GM20000 (cell line): ENCODE measurements around the gene IRAK2.
"Not testable (repeated sequence)": the region's sequence is repeated elsewhere in the genome, so short reads cannot be mapped to it uniquely, and the experiment has no call there.

Experiments used
- DNase-seq: peaks from one replicate; pipeline ENCODE4 v3.0.0; 2012; ENCODE audit warnings: low spot score
- TF ChIP-seq, protein P1 (sequence below): IDR thresholded peaks from 2 replicates; pipeline ENCODE4 v1.5.1; 2012; ENCODE audit warnings: mild to moderate bottlenecking, control low read depth; ENCODE audit errors: extremely low read depth, missing control alignments

IRAK2 gene

DNA sequence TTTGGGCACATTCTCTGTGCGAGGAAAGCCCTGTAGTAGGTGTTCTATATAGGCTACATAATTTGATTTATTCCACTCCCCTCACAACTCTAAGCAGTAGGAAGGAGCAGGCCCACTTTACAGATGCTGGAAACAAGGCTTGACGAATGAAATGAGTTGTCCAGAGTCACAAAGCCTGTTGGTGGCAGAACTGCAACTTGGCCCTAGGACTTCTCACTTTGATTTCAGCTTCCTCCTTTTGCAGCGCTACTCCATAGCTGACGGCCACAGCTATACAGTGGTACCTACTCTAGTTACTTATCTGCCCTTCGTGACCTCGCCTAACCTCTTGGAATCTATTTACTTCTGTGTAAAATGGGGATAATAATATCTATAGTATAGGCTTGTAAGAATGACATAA, 2.5 kb upstream of the IRAK2 start:
- no peak for DNase-seq
- TF ChIP-seq, protein P1, sequence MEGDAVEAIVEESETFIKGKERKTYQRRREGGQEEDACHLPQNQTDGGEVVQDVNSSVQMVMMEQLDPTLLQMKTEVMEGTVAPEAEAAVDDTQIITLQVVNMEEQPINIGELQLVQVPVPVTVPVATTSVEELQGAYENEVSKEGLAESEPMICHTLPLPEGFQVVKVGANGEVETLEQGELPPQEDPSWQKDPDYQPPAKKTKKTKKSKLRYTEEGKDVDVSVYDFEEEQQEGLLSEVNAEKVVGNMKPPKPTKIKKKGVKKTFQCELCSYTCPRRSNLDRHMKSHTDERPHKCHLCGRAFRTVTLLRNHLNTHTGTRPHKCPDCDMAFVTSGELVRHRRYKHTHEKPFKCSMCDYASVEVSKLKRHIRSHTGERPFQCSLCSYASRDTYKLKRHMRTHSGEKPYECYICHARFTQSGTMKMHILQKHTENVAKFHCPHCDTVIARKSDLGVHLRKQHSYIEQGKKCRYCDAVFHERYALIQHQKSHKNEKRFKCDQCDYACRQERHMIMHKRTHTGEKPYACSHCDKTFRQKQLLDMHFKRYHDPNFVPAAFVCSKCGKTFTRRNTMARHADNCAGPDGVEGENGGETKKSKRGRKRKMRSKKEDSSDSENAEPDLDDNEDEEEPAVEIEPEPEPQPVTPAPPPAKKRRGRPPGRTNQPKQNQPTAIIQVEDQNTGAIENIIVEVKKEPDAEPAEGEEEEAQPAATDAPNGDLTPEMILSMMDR: no peak

DNA sequence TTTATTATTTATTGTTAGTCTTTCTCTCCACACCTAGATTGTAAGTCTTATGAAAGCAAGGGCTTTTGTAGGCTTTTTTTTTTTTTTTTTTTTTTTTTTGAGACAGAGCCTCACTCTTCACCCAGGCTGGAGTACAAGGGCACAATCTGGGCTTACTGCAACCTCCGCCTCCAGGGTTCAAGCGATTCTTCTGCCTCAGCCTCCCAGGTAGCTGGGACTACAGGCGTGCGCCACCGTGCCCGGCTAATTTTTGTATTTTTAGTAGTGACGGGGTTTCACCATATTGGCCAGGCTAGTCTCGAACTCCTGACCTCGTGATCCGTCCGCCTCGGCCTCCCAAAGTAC, 546 bp upstream of the IRAK2 start:
- not testable (repeated sequence) for DNase-seq

DNA sequence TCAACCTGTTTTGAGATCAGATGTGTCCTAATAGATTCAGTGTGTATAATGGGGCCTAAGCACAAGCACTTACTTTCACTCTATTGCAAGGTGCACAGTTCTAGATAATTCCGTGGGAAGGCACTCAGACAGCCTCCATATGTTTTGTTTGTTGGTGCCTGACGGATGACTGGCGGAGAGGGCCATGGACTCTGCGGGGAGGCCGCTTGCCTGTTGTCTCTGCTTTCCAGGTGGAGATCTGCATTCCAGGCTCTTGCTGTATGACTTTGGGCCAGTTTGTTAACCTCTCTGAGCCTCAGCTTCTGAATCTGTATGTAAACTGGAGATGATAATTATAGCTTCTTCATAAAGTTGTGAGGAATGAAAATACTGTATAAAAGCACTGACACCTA, 1.5 kb downstream of the IRAK2 start:
- TF ChIP-seq, protein P1: no peak
- DNase-seq: no peak

DNA sequence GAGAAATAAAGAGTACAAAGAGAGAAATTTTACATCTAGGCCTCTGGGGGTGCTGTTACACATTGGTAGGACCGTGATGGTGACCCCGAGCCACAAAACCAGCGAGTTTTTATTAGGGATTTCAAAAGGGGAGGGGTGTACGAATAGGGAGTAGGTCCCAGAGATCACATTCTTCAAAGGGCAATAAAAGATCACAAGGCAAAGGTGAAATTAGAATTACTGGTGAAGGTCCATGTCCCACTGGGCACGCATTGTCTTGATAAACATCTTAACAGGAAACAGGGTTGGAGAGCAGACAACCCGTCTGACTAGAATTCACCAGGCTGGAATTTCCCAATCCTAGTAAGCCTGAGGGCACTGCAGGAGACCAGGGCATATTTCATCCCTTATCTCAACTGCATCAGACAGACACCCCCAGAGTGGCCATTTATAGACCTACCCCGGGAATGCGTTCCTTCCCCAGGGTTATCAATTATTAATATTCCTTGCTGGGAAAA, 4.3 kb downstream of the IRAK2 start:
- no peak for DNase-seq

DNA sequence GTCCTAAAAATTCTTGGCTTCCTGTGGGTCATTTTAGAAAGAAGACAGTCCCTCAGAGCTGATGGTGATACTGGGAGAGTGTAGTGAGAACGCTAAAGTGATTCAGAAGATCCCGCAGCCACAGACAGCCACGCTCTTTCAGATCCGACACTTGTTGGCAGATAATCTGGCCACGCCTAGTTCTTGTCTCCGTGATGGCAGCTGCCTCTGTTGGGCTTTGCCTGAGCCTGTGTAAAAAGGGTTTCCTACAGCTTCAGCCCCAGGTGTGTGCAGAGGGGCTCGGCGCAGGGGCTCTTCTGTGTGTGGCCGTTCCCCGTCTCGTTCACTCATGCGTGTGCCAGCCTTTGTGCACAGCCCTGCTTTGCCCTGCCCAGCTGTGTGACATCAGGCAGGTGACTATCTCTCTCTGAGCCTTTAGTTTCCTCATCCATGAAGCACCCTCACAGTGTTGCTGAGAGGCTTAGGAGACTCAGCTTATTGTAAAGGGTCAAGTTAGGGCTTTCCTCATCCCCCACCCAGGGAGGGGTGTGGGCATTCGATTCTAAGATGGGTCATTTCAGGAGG, 6.3 kb downstream of the IRAK2 start:
- TF ChIP-seq, protein P1: no peak
- DNase-seq: no peak

More for the DNA sequence above, 4.3 kb downstream of the IRAK2 start:
- TF ChIP-seq, protein P1: no peak

DNA sequence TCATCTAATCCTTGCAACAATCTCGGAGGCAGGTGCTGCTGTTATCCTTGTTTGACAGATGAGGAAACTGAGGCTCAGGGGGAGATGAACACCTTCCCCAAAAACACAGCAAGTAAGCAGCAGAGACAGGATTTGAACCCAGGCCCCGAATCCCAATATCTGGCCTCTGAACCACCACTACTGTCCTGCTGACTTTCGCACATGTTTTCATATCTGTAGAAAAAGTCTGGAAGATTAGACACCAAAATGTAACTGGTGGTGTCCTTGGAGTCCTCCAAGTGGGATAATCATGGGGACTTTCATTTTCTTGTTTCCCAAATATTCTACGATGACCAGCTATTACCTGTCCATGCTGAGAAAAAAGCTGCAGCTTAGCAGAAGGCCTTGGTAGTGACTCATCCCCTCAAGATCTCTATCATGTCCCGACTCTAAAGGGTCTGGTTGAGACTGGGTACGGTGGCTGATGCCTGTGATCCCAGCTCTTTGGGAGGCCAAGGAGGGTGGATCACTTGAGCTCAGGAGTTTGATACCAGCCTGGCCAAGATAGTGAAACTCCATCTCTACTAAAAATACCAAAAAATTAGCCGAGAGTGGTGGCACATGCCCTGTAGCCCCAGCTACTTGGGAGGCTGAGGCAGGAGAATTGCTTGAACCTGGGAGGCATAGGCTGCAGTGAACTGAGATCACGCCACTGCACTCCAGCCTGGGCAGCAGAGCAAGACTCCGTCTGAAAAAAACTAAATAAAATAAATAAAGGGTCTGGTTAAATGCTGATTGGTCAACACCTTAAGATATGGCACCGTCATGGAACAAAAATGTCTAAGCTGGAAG, 8.6 kb downstream of the IRAK2 start:
- TF ChIP-seq, protein P1: no peak
- DNase-seq: no peak

DNA sequence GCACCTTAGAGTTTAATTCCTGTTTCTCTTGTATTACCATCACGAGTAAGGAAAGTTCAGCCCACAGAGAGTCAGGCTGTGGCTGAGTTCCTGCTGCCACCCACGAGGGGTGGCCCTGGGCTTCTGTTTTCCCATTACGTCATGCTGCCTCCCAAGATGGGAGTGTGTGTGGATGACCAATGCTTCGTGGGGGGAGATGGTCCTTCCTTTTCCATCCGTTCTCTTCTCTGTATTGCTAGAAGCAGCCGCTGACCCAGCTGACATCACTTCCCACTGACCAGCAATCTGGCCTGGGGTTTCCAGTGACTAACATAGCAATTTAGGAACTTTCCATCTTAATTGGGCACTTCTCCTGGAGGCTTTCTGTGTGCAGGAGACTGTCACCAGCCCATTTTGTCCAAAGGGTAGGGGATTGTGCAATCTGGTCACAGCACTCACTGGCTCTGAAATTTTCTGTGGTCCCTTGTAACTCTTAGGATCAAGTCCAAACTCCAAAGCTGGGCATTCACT, 9.3 kb downstream of the IRAK2 start:
- DNase-seq: no peak

DNA sequence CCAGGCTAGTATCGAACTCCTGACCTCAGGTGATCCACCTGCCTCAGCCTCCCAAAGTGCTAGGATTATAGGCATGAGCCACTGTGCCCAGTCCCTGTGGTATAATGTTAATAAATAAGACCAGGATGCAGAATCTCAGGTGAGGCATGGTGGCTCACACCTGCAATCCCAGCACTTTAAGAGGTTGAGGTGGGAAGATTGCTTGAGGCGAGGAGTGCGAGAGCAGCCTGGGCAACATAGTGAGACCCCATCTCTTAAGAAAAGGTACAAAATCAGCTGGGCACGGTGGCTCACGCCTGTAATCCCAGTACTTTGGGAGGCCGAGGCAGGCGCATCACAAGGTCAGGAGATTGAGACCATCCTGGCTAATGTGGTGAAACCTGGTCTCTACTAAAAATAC, 10.6 kb downstream of the IRAK2 start:
- DNase-seq: not testable (repeated sequence)

More for the DNA sequence above, 9.3 kb downstream of the IRAK2 start:
- TF ChIP-seq, protein P1: no peak

DNA sequence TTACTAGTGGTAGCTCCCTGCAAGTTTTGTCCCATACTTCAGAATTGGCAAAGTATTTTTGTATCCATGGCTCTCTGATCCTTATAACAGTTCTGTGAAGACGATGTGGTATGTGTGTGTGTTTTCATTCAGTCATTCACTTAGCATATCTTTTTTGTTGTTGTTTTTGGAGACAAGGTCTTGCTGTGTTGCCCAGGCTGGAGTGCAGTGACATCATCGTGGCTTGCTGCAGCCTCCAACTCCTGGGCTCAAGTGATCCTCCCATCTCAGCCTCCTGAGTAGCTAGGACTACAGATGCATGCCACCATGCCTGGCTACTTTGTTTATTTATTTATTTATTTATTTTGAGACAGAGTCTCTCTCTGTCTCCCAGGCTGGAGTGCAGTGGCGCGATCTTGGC, 11.4 kb downstream of the IRAK2 start:
- DNase-seq: not testable (repeated sequence)
